Mesothelial cell of epicardium (in vitro differentiated cells): ENCODE measurements around the gene GPBP1. TPM values are rescaled to one million over a fixed set of nuclear protein-coding genes. Genes with fewer than 3 reads are reported as not detected.
A peak's percentile ranks its signal among the peaks of the same experiment; 100 is the strongest.

Experiments
- DNase-seq, 2 experiments: peaks; one replicate each; pipeline ENCODE4 v3.0.0; 2021; ENCODE audit warnings: low spot score in 2 of 2; ENCODE audit not compliant: unreplicated experiment in 2 of 2
- H3K27ac Mint-ChIP-seq: 2 replicates; pipeline ENCODE4 v1.8.0; 2021; ENCODE audit warnings: mixed read lengths
- H3K27me3 Mint-ChIP-seq: 2 replicates; pipeline ENCODE4 v1.8.0; 2021; ENCODE audit warnings: low read depth, mixed read lengths
- H3K36me3 Mint-ChIP-seq: 2 replicates; pipeline ENCODE4 v1.8.0; 2021; ENCODE audit warnings: mixed read lengths
- H3K4me1 Mint-ChIP-seq: 2 replicates; pipeline ENCODE4 v1.8.0; 2021; ENCODE audit warnings: mixed read lengths
- H3K4me3 Mint-ChIP-seq: 2 replicates; pipeline ENCODE4 v1.8.0; 2021; ENCODE audit warnings: mild to moderate bottlenecking, moderate library complexity, mixed read lengths
- H3K9me3 Mint-ChIP-seq: 2 replicates; pipeline ENCODE4 v1.8.0; 2021; ENCODE audit warnings: mixed read lengths
- total RNA-seq: library from RNA; stranded (reverse); gene quantifications from 3 replicates; pipeline ENCODE4 v1.2.1, GENCODE V29; 2021
- TF ChIP-seq, protein P1 (sequence below): fragments of 200-600 bp; sonication (generic); IDR thresholded peaks from one replicate; pipeline ENCODE4 v1.5.0; 2021; ENCODE audit warnings: antibody characterized with exemption; ENCODE audit not compliant: unreplicated experiment

GPBP1 gene
- total RNA-seq, 1 donor from 2014 or later = 125 TPM

DNA sequence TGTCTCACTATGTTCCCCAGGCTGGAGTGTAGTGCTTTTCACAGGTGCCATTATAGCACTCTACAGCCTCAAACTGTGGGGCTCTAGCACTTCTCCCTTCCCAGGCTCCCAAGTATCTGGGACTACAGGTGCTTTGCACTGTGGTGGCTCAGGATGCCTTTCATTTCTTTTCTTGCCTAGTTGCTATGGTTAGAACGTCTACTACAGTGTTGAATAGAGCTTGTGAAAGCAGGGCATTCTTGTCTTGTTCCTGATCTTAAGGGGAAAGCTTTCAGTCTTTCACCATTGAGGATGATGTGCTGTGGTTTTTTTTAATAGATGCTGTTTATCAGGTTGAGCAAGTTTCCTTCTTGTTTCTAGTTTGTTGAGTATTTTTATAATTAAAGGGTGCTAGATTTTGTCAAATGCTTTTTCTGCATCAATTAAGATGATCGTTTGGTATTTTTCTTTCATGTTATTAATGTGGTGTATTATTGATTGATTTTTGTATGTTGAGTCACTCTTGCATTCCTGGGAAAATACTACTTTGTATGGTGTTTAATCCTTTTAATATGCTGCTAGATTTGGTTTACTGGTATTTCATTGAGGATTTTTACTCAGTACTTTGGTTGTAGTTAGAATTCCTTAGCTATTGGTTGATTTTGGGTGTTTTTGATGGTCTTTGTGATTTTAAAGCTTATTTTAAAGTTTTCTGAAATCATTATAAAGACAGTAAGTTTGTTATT, 35.6 kb downstream of the GPBP1 start:
- DNase-seq = no peak
- Mint-ChIP-seq H3K27me3 (no peaks in the 10 kb centered on the region), H3K4me3 (no peak overlapping the region), H3K4me1 (peaks cover 18% of the 10 kb centered on the region), H3K36me3 (peaks cover 29% of the 10 kb centered on the region), H3K9me3 (no peaks in the 10 kb centered on the region), H3K27ac (peak overlapping the region; percentile 52)
- TF ChIP-seq, protein P1, sequence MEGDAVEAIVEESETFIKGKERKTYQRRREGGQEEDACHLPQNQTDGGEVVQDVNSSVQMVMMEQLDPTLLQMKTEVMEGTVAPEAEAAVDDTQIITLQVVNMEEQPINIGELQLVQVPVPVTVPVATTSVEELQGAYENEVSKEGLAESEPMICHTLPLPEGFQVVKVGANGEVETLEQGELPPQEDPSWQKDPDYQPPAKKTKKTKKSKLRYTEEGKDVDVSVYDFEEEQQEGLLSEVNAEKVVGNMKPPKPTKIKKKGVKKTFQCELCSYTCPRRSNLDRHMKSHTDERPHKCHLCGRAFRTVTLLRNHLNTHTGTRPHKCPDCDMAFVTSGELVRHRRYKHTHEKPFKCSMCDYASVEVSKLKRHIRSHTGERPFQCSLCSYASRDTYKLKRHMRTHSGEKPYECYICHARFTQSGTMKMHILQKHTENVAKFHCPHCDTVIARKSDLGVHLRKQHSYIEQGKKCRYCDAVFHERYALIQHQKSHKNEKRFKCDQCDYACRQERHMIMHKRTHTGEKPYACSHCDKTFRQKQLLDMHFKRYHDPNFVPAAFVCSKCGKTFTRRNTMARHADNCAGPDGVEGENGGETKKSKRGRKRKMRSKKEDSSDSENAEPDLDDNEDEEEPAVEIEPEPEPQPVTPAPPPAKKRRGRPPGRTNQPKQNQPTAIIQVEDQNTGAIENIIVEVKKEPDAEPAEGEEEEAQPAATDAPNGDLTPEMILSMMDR = no peak

DNA sequence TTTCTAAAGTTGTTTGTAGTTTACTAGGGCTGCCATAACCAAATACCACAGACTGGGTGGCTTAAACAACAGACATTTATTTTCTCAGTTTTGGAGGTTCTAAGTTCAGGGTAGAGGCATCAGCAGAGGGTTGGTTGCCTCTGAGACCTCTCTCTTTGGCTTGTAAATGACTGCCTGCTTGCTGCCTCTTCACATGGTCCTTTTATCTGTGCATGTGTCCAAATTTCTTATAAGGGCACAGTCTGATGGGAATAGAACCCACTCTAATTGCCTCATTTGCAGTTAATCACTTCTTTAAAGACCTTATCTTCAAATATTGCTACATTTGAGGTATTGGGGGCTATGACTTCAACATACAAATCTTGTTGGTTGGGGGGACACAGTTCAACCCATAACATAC, 36.8 kb downstream of the GPBP1 start:
- DNase-seq = no peak
- H3K27ac Mint-ChIP-seq = peak overlapping the region; percentile 80
- H3K4me1 Mint-ChIP-seq = peaks cover 18% of the 10 kb centered on the region
- H3K36me3 Mint-ChIP-seq = peaks cover 39% of the 10 kb centered on the region
- no peak overlapping the region for H3K4me3 Mint-ChIP-seq
- H3K9me3 Mint-ChIP-seq = no peaks in the 10 kb centered on the region
- TF ChIP-seq, protein P1 = no peak
- no peaks in the 10 kb centered on the region for H3K27me3 Mint-ChIP-seq

DNA sequence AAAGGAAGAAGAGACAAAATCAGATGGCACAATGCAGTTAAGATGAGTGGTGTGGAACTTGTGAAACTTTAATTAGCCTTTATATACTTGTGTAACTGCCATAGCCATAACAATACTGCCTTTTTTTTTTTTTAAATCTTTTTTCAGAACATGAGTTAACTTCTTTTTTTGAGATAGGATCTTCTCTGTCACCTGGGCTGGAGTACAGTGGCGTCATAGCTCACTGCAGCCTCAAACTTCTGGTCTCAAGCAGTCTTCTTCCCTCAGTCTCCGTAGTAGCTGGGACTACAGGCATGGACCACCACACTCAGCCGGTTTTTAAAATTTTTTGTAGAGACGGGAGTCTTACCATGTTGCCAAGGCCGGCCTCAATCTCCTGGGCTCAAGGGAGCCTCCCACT, 37.2 kb downstream of the GPBP1 start:
- Mint-ChIP-seq H3K27ac (peak overlapping the region; percentile 80), H3K36me3 (peaks cover 43% of the 10 kb centered on the region), H3K27me3 (no peaks in the 10 kb centered on the region), H3K9me3 (no peaks in the 10 kb centered on the region), H3K4me3 (no peak overlapping the region), H3K4me1 (peaks cover 21% of the 10 kb centered on the region)
- DNase-seq = no peak
- TF ChIP-seq, protein P1 = no peak

DNA sequence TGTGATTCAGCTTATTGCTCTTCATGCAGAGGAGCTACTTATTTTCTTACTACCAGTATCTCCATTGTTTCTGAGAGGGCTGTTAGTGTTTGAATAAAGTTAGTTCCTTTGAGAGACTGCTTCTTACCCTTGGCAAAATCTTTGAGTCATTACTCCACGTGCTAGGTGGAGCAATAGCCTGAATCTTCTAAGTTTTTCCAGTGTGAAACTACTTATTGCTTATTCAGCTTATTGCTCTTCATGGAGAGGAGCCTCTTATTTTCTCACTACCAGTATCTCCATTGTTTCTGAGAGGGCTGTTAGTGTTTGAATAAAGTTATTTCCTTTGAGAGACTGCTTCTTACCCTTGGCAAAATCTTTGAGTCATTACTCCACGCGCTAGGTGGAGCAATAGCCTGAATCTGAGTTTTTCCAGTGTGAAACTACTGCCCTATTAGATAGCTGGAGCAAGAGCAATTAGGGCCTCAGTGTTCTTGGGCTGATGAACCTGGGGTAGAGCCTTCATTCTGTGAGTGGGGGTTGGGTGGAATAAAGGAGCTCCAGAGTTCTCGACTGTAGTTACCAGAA, 41.9 kb downstream of the GPBP1 start:
- Mint-ChIP-seq H3K36me3 (peaks cover 21% of the 10 kb centered on the region), H3K9me3 (no peaks in the 10 kb centered on the region), H3K4me3 (no peak overlapping the region), H3K27me3 (no peaks in the 10 kb centered on the region), H3K4me1 (peaks cover 19% of the 10 kb centered on the region), H3K27ac (peak overlapping the region; percentile 85)
- TF ChIP-seq, protein P1 = no peak
- no peak for DNase-seq

DNA sequence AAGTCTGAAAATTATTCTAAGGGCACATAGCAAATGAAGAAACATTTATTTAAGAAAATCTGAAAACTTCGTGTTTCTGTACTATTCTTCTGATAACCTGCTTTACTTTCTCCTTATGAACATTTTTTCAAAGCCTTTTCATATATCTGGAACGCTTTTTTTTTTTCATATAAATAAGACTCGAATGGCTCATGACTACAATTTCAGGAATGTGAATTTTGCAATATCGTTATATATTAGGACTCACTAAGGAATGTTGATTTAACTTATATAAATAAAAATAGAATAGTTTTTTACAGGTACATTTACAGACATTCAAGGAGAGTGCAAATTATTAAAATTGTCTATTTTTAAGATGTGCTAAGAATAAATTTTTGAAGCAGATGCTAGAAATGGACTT, 42.9 kb downstream of the GPBP1 start:
- H3K36me3 Mint-ChIP-seq = peaks cover 22% of the 10 kb centered on the region
- H3K27ac Mint-ChIP-seq = peak overlapping the region; percentile 85

More for the DNA sequence above, 42.9 kb downstream of the GPBP1 start:
- peaks cover 18% of the 10 kb centered on the region for H3K4me1 Mint-ChIP-seq
- no peak overlapping the region for H3K4me3 Mint-ChIP-seq
- DNase-seq = no peak
- no peaks in the 10 kb centered on the region for H3K27me3 Mint-ChIP-seq
- TF ChIP-seq, protein P1 = no peak
- no peaks in the 10 kb centered on the region for H3K9me3 Mint-ChIP-seq
